Duodenal mucosa (tissue), 2 donors: ENCODE results near the gene TST.

Source experiments
- H3K27ac ChIP-seq: one replicate; pipeline ENCODE4 v1.7.0; 2013; ENCODE audit warnings: low read depth, low read length
- H3K27me3 ChIP-seq, 2 donors: one replicate each; pipeline ENCODE4 v1.7.0; 2013; ENCODE audit warnings: low read length in 2 of 2, control low read depth in 1 of 2; ENCODE audit not compliant: insufficient read depth in 2 of 2, control insufficient read depth in 1 of 2
- H3K36me3 ChIP-seq, 2 donors: one replicate each; pipeline ENCODE4 v1.7.0; 2013; ENCODE audit warnings: low read length in 2 of 2, control low read depth in 1 of 2; ENCODE audit not compliant: insufficient read depth in 2 of 2, control insufficient read depth in 1 of 2
- H3K4me1 ChIP-seq, 2 donors: one replicate each; pipeline ENCODE4 v1.7.0; 2013; ENCODE audit warnings: low read length in 2 of 2, control low read depth in 1 of 2; ENCODE audit not compliant: insufficient read depth in 2 of 2, control insufficient read depth in 1 of 2
- H3K4me3 ChIP-seq, 2 donors: one replicate each; pipeline ENCODE4 v1.7.0; 2013; ENCODE audit warnings: low read length in 2 of 2, low read depth in 1 of 2
- H3K9ac ChIP-seq, 2 donors: one replicate each; pipeline ENCODE4 v1.7.0; 2013; ENCODE audit warnings: low read length in 2 of 2, low read depth in 1 of 2
- H3K9me3 ChIP-seq, 2 donors: one replicate each; pipeline ENCODE4 v1.7.0; 2013; ENCODE audit warnings: low read length in 2 of 2, control low read depth in 1 of 2; ENCODE audit not compliant: control insufficient read depth in 1 of 2

TST gene

DNA sequence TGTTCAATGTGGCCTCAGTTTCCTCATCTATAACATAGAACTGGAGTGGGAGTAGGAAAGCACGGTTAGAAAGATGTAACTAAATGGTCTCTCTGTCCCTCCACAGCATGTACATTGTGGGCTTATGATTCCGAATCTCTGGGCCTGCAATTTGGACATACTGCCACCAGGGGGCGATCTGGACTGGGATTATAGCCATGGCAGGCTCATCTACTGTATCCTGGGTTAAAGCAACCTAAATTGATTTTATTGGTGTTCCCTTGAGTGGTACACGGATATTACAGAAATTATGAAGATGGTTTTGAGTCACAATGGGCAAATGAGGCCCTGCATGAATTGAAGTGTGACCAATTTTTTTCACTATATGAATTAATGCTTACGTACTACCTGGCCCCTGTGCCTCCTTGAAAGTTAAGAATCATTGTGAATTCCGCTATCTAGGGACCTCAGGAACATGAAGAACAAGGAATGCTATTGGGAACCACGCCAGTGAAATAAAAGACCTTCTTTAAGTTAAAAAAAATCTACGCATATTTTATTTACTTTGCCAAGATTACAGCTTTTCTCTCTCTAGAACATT is 32.9 kb downstream of the TST start:
- H3K4me3 ChIP-seq, result no peak overlapping the region
- H3K27me3 ChIP-seq, result peaks cover 5 to 28% of the 10 kb centered on the region in 2 donors
- no peaks in the 10 kb centered on the region for H3K4me1 ChIP-seq
- H3K9me3 ChIP-seq, result peaks cover 6 to 11% of the 10 kb centered on the region in 2 donors
- H3K36me3 ChIP-seq, result no peaks in the 10 kb centered on the region
- no peak overlapping the region for H3K27ac ChIP-seq
- no peak overlapping the region for H3K9ac ChIP-seq

DNA sequence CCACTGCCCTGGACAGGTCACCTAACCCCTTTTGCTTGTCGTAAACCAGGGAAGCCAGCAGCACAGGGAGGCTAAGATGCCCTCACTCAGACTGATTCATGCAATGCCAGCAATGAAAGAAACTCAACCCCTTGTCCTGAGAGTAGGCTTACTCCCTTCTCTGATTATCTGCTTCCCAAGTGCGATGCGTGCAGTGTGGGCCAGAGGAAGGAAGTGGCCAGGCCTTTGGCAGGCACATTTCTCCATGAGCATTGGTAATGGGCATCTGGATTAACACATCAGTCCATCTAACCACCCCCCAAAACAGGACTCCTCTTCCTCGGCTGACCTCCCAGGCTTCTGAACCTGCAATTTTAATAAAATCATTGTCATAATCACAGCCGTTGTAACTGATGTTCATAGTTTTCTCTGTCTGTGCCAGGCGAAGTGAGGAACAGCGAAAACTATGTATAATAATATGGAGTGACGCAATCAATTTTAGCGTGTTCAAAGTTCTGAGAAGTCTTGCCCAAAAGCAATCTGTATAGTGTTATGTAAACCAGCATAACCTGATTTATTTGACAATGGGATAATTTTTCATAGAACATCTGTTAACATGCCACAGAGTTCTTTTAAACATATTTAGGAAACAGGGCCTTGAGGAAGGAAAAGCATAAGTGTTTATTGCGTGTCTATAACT is 33.9 kb downstream of the TST start:
- Histone ChIP-seq H3K4me3 (no peak overlapping the region), H3K27me3 (peaks cover 3 to 20% of the 10 kb centered on the region in 2 donors)

DNA sequence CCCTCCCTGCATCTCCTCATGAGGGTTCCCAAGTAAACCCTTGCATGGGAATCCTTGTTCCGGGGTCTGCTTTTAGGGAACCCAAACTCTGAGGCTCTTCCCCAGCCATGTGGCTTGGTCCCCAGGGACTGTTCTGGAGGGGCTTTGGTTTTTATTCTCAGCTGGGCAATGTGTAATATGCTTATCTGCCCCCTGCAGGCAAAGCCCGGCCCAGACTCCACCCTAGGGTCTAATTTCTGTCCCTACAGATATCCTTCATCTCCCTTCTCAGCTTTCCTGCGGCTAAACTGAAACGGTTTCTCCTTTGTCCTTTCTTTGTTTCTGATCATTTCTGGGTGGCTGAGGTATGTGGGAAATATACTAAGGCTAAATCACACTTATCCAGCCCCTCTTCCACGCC is 37.1 kb downstream of the TST start:
- H3K4me3 ChIP-seq, result no peak overlapping the region
- peaks cover 6 to 11% of the 10 kb centered on the region in 2 donors for H3K9me3 ChIP-seq
- H3K4me1 ChIP-seq, result peaks cover 0 to 5% of the 10 kb centered on the region in 2 donors
- H3K9ac ChIP-seq, result no peak overlapping the region
- peaks cover 0 to 10% of the 10 kb centered on the region in 2 donors for H3K27me3 ChIP-seq
- H3K36me3 ChIP-seq, result no peaks in the 10 kb centered on the region
- no peak overlapping the region for H3K27ac ChIP-seq

More for the DNA sequence above, 33.9 kb downstream of the TST start:
- peaks cover 6 to 11% of the 10 kb centered on the region in 2 donors for H3K9me3 ChIP-seq
- no peak overlapping the region for H3K9ac ChIP-seq
- H3K4me1 ChIP-seq, result no peaks in the 10 kb centered on the region
- H3K27ac ChIP-seq, result no peak overlapping the region
- H3K36me3 ChIP-seq, result no peaks in the 10 kb centered on the region

DNA sequence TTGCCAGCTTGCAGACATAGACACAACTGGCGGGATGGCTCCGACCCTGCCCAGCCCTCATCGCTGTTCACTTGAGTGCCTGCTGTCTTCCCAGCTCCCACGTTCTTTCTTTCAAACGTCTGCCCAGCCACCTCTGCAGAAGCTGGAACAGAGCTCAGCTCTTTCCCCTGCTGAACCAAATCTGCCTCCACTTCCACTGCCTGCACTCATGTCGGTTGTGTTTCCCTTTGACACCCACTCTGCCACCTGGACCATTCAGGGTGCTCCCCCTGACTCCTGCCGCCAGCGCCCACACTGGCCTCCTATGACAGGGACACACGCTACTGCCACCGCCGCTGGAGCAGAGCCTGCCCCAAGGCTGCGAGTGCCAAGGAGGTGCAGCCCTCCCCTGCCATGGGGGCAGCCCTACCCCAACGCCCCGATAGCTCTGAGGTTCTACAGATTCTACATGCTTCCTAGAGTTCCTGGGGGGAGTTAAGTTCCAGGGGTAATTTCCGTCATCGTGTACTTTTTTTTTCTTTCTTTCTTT is 37.9 kb downstream of the TST start:
- H3K4me1 ChIP-seq, result peaks cover 0 to 5% of the 10 kb centered on the region in 2 donors
- peaks cover 0 to 10% of the 10 kb centered on the region in 2 donors for H3K27me3 ChIP-seq
- peaks cover 6 to 8% of the 10 kb centered on the region in 2 donors for H3K9me3 ChIP-seq
- H3K36me3 ChIP-seq, result no peaks in the 10 kb centered on the region
- no peak overlapping the region for H3K27ac ChIP-seq
- H3K4me3 ChIP-seq, result no peak overlapping the region
- H3K9ac ChIP-seq, result no peak overlapping the region

- Histone ChIP-seq H3K36me3 (no peaks in the 10 kb centered on the region), H3K9ac (no peak overlapping the region), H3K4me1 (peaks cover 0 to 5% of the 10 kb centered on the region in 2 donors), H3K4me3 (no peak overlapping the region), H3K27me3 (peaks cover 0 to 10% of the 10 kb centered on the region in 2 donors), H3K9me3 (no peaks in the 10 kb centered on the region), H3K27ac (no peak overlapping the region)
These were observed 40.0 kb downstream of the TST start for GRCh38 chr22:36979016-36979910.

DNA sequence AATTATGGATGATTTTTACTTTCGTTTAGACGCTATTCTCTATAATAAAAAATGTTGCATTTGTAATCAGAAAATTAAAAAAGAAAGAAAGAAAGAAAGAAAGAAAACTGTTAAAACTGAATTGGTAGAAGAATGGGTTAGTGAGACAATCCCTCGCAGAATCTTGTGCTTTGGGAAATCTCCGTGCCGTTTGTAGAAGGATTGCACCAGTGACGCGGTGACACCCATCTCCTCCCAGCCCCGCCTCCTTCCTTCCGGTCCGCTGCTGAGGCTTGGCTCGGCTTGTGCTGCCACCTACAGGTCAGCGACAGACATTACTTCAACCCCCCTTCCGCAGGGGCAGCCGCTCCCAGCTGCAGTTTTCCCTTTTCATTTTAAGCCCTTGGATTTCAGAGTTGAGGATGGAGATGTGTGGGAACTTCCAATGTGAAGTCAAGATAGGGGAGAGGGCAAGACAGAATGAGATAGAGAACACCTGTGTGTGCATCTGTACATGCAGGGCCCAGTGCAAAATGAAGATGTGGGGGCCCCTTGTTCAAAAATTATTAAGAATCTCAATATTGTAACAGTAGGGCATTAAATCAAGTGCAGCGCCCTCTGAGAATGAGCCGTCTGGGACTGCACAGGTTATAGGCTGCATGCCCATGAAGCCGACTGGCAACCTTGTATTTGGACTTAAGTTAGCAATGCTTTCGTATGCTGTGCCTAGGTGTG is 41.1 kb downstream of the TST start:
- Histone ChIP-seq H3K4me1 (peaks cover 0 to 5% of the 10 kb centered on the region in 2 donors), H3K9ac (peak overlapping the region; percentile 33 to 53), H3K27ac (no peak overlapping the region), H3K9me3 (no peaks in the 10 kb centered on the region), H3K36me3 (no peaks in the 10 kb centered on the region), H3K4me3 (peak overlapping the region; percentile 62 to 68), H3K27me3 (peaks cover 0 to 10% of the 10 kb centered on the region in 2 donors)

GRCh38 chr22:36977401-36977861 is 41.8 kb downstream of the TST start:
- no peaks in the 10 kb centered on the region for H3K36me3 ChIP-seq
- H3K9me3 ChIP-seq, result no peaks in the 10 kb centered on the region
- peaks cover 0 to 5% of the 10 kb centered on the region in 2 donors for H3K4me1 ChIP-seq
- H3K27ac ChIP-seq, result no peak overlapping the region
- peak overlapping the region; percentile 33 to 53 for H3K9ac ChIP-seq
- peaks cover 0 to 5% of the 10 kb centered on the region in 2 donors for H3K27me3 ChIP-seq
- H3K4me3 ChIP-seq, result peak overlapping the region; percentile 62 to 68

DNA sequence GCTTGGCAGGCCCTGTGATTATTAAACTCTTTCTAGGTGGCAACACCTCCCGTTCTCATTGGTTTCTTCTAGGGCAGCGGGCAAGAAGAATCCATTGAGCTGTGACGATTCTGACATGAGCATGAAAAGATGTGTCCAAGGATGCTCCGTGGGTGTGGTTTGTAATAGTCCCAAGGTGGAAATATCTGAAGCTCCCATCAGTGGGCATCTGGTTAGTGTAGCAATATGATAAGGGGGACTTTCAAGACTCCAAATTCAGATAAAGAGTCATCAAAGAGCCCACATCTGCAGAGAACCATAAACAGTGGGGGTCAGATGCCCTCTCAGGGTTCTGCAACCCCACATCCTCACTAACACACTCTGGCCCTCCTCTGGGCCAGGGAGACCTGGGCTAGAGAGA is 42.6 kb downstream of the TST start:
- no peak overlapping the region for H3K27ac ChIP-seq
- no peak overlapping the region for H3K9ac ChIP-seq
- no peaks in the 10 kb centered on the region for H3K27me3 ChIP-seq
- no peak overlapping the region for H3K4me3 ChIP-seq
- H3K9me3 ChIP-seq, result no peaks in the 10 kb centered on the region
- H3K4me1 ChIP-seq, result peaks cover 0 to 5% of the 10 kb centered on the region in 2 donors
- H3K36me3 ChIP-seq, result no peaks in the 10 kb centered on the region

DNA sequence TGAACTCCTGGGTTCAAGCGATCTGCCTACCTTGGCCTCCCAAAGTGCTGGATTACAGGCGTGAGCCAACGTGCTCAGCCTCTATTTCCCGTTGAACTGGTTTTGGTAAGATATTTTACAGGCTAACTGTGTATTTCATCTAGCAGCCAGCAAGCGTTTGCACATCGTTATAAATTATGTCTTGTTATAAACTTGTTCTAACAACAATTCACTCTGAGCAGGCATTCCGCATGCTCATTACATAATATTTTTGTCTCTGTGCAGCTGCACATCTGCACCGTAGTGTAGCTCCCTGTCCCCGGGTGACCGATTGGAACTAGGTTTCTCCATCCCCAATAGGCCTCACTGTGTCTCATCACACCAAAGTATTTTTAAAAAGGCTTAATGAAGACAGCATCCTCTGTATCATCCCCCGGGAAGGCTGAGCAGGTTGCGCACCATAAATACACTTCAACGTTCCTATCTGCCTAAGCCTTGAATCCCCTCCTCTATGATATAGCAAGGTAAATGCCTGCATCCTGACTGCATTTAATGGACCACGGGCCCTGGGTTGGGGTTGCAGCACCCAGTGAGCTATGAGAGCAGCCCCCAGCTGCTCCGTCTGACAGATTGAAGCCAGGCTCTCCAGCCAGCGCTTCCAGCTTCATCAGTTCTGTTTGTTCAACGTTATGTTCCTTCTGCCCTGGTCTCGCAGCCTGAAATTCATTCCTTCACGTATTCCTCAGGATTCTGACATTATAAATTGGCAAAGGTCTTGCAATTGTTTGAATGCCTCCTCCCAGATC is 47.7 kb downstream of the TST start:
- Histone ChIP-seq H3K27ac (no peak overlapping the region), H3K27me3 (no peaks in the 10 kb centered on the region), H3K9ac (no peak overlapping the region), H3K36me3 (no peaks in the 10 kb centered on the region), H3K9me3 (no peaks in the 10 kb centered on the region), H3K4me3 (no peak overlapping the region), H3K4me1 (no peaks in the 10 kb centered on the region)
